SK-N-SH (cell line): ENCODE measurements around the gene C14orf180. TPM values are rescaled to one million over a fixed set of nuclear protein-coding genes. Genes with fewer than 3 reads are reported as not detected.

ENCODE experiments used
- CTCF ChIA-PET: fragments of 300-600, 350-600 bp; formaldehyde crosslinking; extraction: SDS; loops from one replicate; lab custom pipeline; 2021; lab: Yijun Ruan, JAX
- POLR2A ChIA-PET: fragments of 350-600 bp; sonication (Branson Sonifier 250); formaldehyde crosslinking; extraction: SDS; loops from one replicate; lab custom pipeline; 2020; ENCODE audit warnings: antibody characterized with exemption, inconsistent platforms; lab: Yijun Ruan, JAX
- DNase-seq: peaks from one replicate; pipeline ENCODE4 v3.0.0; 2012
- H2AFZ ChIP-seq: fragments of 200-600 bp; sonication (generic); 2 replicates; pipeline ENCODE4 v1.8.1; 2016; ENCODE audit warnings: antibody characterized with exemption, mild to moderate bottlenecking, low read depth
- H3F3A ChIP-seq: fragments of 200-600 bp; sonication (generic); replicated peaks from 2 replicates; pipeline ENCODE3; 2016; ENCODE audit warnings: antibody characterized with exemption, mild to moderate bottlenecking; ENCODE audit not compliant: insufficient read depth
- H3K27ac ChIP-seq, 2 experiments: fragments of 200-500 bp in 1 of 2; fragments of 200-600 bp in 1 of 2; sonication (Bioruptor generic) in 1 of 2; sonication (generic), shearing (Covaris generic) in 1 of 2; 2 replicates each; pipeline versions ENCODE4 v1.5.1 to v1.6.1; 2014 to 2016; ENCODE audit warnings: low read depth in 2 of 2, inconsistent platforms in 1 of 2, low read length in 1 of 2, mild to moderate bottlenecking in 1 of 2, mixed read lengths in 1 of 2
- H3K27me3 ChIP-seq: fragments of 200-600 bp; sonication (generic), shearing (Covaris generic); 2 replicates; pipeline ENCODE4 v1.6.1; 2016; ENCODE audit warnings: mixed run types; ENCODE audit not compliant: insufficient read depth
- H3K36me3 ChIP-seq, 2 experiments: fragments of 200-500 bp in 1 of 2; fragments of 200-600 bp in 1 of 2; sonication (Bioruptor generic) in 1 of 2; sonication (generic) in 1 of 2; replicated peaks in 1 of 2; 2 replicates each; pipeline versions ENCODE3 to v1.5.1; 2014 to 2016; ENCODE audit warnings: low read length in 1 of 2, mild to moderate bottlenecking in 1 of 2; ENCODE audit not compliant: insufficient read depth in 2 of 2, control insufficient read depth in 1 of 2
- H3K4me1 ChIP-seq, 2 experiments: fragments of 200-500 bp in 1 of 2; fragments of 200-600 bp in 1 of 2; sonication (Bioruptor generic) in 1 of 2; sonication (generic), shearing (Covaris generic) in 1 of 2; 2 replicates each; pipeline versions ENCODE4 v1.5.1 to v1.6.1; 2014 to 2016; ENCODE audit warnings: low read depth in 1 of 2, low read length in 1 of 2, mixed run types in 1 of 2; ENCODE audit not compliant: insufficient read depth in 2 of 2, control insufficient read depth in 1 of 2
- H3K4me2 ChIP-seq: fragments of 200-600 bp; sonication (generic), shearing (Covaris generic); 2 replicates; pipeline ENCODE4 v1.6.1; 2017; ENCODE audit warnings: mixed run types
- H3K4me3 ChIP-seq, 2 experiments: fragments of 200-500 bp in 1 of 2; fragments of 200-600 bp in 1 of 2; sonication (Bioruptor generic) in 1 of 2; sonication (generic), shearing (Covaris generic) in 1 of 2; 2 replicates each; pipeline versions ENCODE4 v1.5.1 to v1.8.1; 2014 to 2016; ENCODE audit warnings: low read depth in 2 of 2, inconsistent platforms in 1 of 2, low read length in 1 of 2, mild to moderate bottlenecking in 1 of 2, mixed read lengths in 1 of 2, moderate library complexity in 1 of 2
- H3K79me2 ChIP-seq: fragments of 200-600 bp; sonication (generic); 2 replicates; pipeline ENCODE4 v1.8.1; 2017; ENCODE audit warnings: mild to moderate bottlenecking; ENCODE audit not compliant: insufficient read depth
- H3K9ac ChIP-seq: fragments of 200-600 bp; sonication (generic); 2 replicates; pipeline ENCODE4 v1.6.1; 2017; ENCODE audit warnings: mixed run types
- H3K9me2 ChIP-seq: fragments of 200-600 bp; sonication (generic); 2 replicates; pipeline ENCODE4 v1.6.1; 2017; ENCODE audit warnings: mixed run types
- H3K9me3 ChIP-seq: fragments of 200-600 bp; sonication (generic); 2 replicates; pipeline ENCODE4 v1.6.1; 2017; ENCODE audit warnings: mixed run types, mild to moderate bottlenecking, moderate library complexity
- H4K20me1 ChIP-seq: fragments of 200-600 bp; sonication (generic); 2 replicates; pipeline ENCODE4 v1.6.1; 2017; ENCODE audit warnings: mild to moderate bottlenecking, mixed run types; ENCODE audit not compliant: insufficient read depth
- CTCF ChIP-seq: fragments of 200-600 bp; sonication (generic); IDR thresholded peaks from 2 replicates; pipeline ENCODE4 v1.6.1; 2017; ENCODE audit warnings: antibody characterized with exemption, mild to moderate bottlenecking, moderate library complexity
- GABPA ChIP-seq: IDR thresholded peaks from 2 replicates; pipeline ENCODE4 v1.4.0; 2012; ENCODE audit warnings: low read depth, mild to moderate bottlenecking
- GATA2 ChIP-seq: sonication (generic); formaldehyde crosslinking; IDR thresholded peaks from 2 replicates; pipeline ENCODE4 v1.5.0; 2020; ENCODE audit warnings: mild to moderate bottlenecking, missing genetic modification reagents
- MXI1 ChIP-seq: IDR thresholded peaks from 2 replicates; pipeline ENCODE4 v1.6.1; 2012; ENCODE audit warnings: mild to moderate bottlenecking, low read depth, low read length, improper control_type of control experiment
- NRF1 ChIP-seq: IDR thresholded peaks from 2 replicates; pipeline ENCODE4 v1.6.1; 2012; ENCODE audit warnings: low read depth, mild to moderate bottlenecking, low read length
- RAD21 ChIP-seq: IDR thresholded peaks from 2 replicates; pipeline ENCODE4 v1.6.1; 2012; ENCODE audit warnings: mild to moderate bottlenecking, low read length
- RXRA ChIP-seq: IDR thresholded peaks from 2 replicates; pipeline ENCODE4 v1.4.0; 2012; ENCODE audit warnings: low read depth, mild to moderate bottlenecking, borderline replicate concordance
- SIN3A ChIP-seq: IDR thresholded peaks from 2 replicates; pipeline ENCODE4 v1.6.1; 2012; ENCODE audit warnings: low read depth, mild to moderate bottlenecking, low read length, moderate library complexity, borderline replicate concordance
- TCF12 ChIP-seq: IDR thresholded peaks from 2 replicates; pipeline ENCODE4 v1.4.0; 2012
- TEAD4 ChIP-seq: IDR thresholded peaks from 2 replicates; pipeline ENCODE4 v1.4.0; 2012; ENCODE audit warnings: mild to moderate bottlenecking, borderline replicate concordance; ENCODE audit not compliant: insufficient read depth
- YY1 ChIP-seq: IDR thresholded peaks from 2 replicates; pipeline ENCODE4 v1.4.0; 2012; ENCODE audit warnings: low read depth, mild to moderate bottlenecking
- WGBS: methylation state at CpG from one replicate; pipeline ENCODE4 v1.1.6; 2017; ENCODE audit warnings: low lambda C conversion rate; 5-methylcytosine and 5-hydroxymethylcytosine counted together
- polyA plus RNA-seq, 3 experiments: library from polyadenylated mRNA; depleted of rRNA; stranded (reverse); fragments of >200 nt; gene quantifications; 2 replicates each; pipeline ENCODE4 v1.2.3, GENCODE V29; 2012
- TF ChIP-seq, protein P1 (sequence below): IDR thresholded peaks from 2 replicates; pipeline ENCODE4; 2012
- TF ChIP-seq, protein P2 (sequence below): IDR thresholded peaks from 2 replicates; pipeline ENCODE4 v1.4.0; 2012; ENCODE audit warnings: low read depth, borderline replicate concordance
- TF ChIP-seq, protein P3 (sequence below): IDR thresholded peaks from 2 replicates; pipeline ENCODE4 v1.4.0; 2012; ENCODE audit warnings: low read depth

C14orf180 gene
- polyA plus RNA-seq, 1 of the 3 experiments (the other 2 are of a cell fraction), result not detected

GRCh38 chr14:104554088-104554607 lies 25.4 kb upstream of the C14orf180 start:
- Histone ChIP-seq H3K27ac (no peak overlapping the region; a peak in 1 of 4 replicates), H3K9me2 (no peaks in the 10 kb centered on the region), H3K36me3 (no peaks in the 10 kb centered on the region), H4K20me1 (no peaks in the 10 kb centered on the region), H3K4me1 (peaks cover 0 to 33% of the 10 kb centered on the region in 2 experiments; a peak in 1 of 4 replicates), H3K27me3 (no peaks in the 10 kb centered on the region), H3K4me2 (no peak overlapping the region), H3K9ac (no peak overlapping the region), H3K9me3 (no peaks in the 10 kb centered on the region), H2AFZ (no peak overlapping the region), H3K4me3 (no peak overlapping the region), H3F3A (no peaks in the 10 kb centered on the region), H3K79me2 (no peaks in the 10 kb centered on the region)
- TF ChIP-seq, protein P1, sequence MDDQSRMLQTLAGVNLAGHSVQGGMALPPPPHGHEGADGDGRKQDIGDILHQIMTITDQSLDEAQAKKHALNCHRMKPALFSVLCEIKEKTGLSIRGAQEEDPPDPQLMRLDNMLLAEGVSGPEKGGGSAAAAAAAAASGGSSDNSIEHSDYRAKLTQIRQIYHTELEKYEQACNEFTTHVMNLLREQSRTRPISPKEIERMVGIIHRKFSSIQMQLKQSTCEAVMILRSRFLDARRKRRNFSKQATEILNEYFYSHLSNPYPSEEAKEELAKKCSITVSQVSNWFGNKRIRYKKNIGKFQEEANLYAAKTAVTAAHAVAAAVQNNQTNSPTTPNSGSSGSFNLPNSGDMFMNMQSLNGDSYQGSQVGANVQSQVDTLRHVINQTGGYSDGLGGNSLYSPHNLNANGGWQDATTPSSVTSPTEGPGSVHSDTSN, result no peak
- TF ChIP-seq SIN3A (no peak), GABPA (no peak), TCF12 (no peak), MXI1 (no peak), YY1 (no peak), RXRA (no peak), TEAD4 (no peak), CTCF (no peak), RAD21 (no peak), NRF1 (no peak), GATA2 (no peak)
- TF ChIP-seq, protein P2, sequence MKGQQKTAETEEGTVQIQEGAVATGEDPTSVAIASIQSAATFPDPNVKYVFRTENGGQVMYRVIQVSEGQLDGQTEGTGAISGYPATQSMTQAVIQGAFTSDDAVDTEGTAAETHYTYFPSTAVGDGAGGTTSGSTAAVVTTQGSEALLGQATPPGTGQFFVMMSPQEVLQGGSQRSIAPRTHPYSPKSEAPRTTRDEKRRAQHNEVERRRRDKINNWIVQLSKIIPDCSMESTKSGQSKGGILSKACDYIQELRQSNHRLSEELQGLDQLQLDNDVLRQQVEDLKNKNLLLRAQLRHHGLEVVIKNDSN, result no peak
- TF ChIP-seq, protein P3, sequence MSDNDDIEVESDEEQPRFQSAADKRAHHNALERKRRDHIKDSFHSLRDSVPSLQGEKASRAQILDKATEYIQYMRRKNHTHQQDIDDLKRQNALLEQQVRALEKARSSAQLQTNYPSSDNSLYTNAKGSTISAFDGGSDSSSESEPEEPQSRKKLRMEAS, result no peak
- ChIA-PET CTCF (interaction anchor here (0.8 to 6.7 kb wide), 6 partner anchors 9 to 476 kb away, joined by 3 to 67 read pairs (median 4); no protein-coding TSS in a partner anchor), POLR2A (no interaction called here)
- WGBS, result 44% methylated on average over 9 of the region's 12 CpGs
- no peak for DNase-seq
